Peyer's patch (tissue), 4 donors: ENCODE results near the gene GPC6. TPM values are rescaled to one million over a fixed set of nuclear protein-coding genes. Genes with fewer than 3 reads are reported as not detected.

Source experiments
- DNase-seq, 3 donors: peaks; one replicate each; pipeline ENCODE4 v3.0.0-alpha.2; 2017 to 2019
- H3K27ac ChIP-seq, 4 donors: fragments of 200-600 bp; sonication (generic); one replicate each; pipeline ENCODE4 v1.5.1; 2016 to 2019
- H3K27me3 ChIP-seq, 2 donors: fragments of 200-600 bp; sonication (generic); one replicate each; pipeline ENCODE4 v1.5.1; 2019
- H3K36me3 ChIP-seq, 3 donors: fragments of 200-600 bp; sonication (generic); one replicate each; pipeline ENCODE4 v1.5.1; 2016 to 2019
- H3K4me1 ChIP-seq, 4 donors: fragments of 200-600 bp; sonication (generic); one replicate each; pipeline ENCODE4 v1.5.1; 2016 to 2019
- H3K4me3 ChIP-seq, 4 donors: fragments of 200-600 bp; sonication (generic); 1 replicate in 3 of 4; 2 replicates in 1 of 4; pipeline ENCODE4 v1.5.1; 2016 to 2019; ENCODE audit warnings: mild to moderate bottlenecking in 1 of 4
- H3K9me3 ChIP-seq, 4 donors: fragments of 200-600 bp; sonication (generic); one replicate each; pipeline ENCODE4 v1.5.1; 2016 to 2019; ENCODE audit warnings: mild to moderate bottlenecking in 1 of 4
- CTCF ChIP-seq, 6 experiments: fragments of 450-650 bp in 4 of 6; fragments of 200-600 bp in 2 of 6; sonication (generic) in 1 of 6; IDR thresholded peaks; one replicate each; pipeline ENCODE4 v1.5.1; 2017 to 2019; ENCODE audit warnings: antibody characterized with exemption in 6 of 6, mild to moderate bottlenecking in 3 of 6, moderate library complexity in 1 of 6
- POLR2A ChIP-seq, 2 donors: fragments of 450-650 bp; IDR thresholded peaks; one replicate each; pipeline ENCODE4 v1.5.1; 2017; ENCODE audit warnings: antibody characterized with exemption in 2 of 2, mild to moderate bottlenecking in 2 of 2, moderate library complexity in 2 of 2
- total RNA-seq, 4 donors: library from RNA; depleted of rRNA; stranded (reverse); fragments of >200 nt; gene quantifications; one replicate each; pipeline ENCODE4 v1.1.0, GENCODE V29; 2016

The GPC6 gene
- total RNA-seq, 4 donors from 2014 or later, result 1.6 to 13.2 (median 2.6) TPM

GRCh38 chr13:93775507-93776108 lies 549.0 kb downstream of the GPC6 start:
- TF ChIP-seq POLR2A (IDR thresholded peaks at IDR 0.05) (no peak), CTCF (IDR thresholded peaks at IDR 0.05) (no peak)
- Histone ChIP-seq H3K27ac (no peak overlapping the region), H3K4me1 (no peaks in the 10 kb centered on the region), H3K4me3 (no peak overlapping the region), H3K36me3 (no peaks in the 10 kb centered on the region), H3K27me3 (no peaks in the 10 kb centered on the region), H3K9me3 (no peaks in the 10 kb centered on the region)
- no peak for DNase-seq

- H3K36me3 ChIP-seq, result no peaks in the 10 kb centered on the region
- no peaks in the 10 kb centered on the region for H3K4me1 ChIP-seq
- no peaks in the 10 kb centered on the region for H3K27me3 ChIP-seq
- H3K9me3 ChIP-seq, result no peaks in the 10 kb centered on the region
- DNase-seq, result no peak
- TF ChIP-seq CTCF (IDR thresholded peaks at IDR 0.05) (no peak), POLR2A (IDR thresholded peaks at IDR 0.05) (no peak)
- peak overlapping the region in 1 of 4 donors; percentile 2 for H3K27ac ChIP-seq
- no peak overlapping the region for H3K4me3 ChIP-seq
Measured at GRCh38 chr13:93776936-93777335, 550.3 kb downstream of the GPC6 start.

DNA sequence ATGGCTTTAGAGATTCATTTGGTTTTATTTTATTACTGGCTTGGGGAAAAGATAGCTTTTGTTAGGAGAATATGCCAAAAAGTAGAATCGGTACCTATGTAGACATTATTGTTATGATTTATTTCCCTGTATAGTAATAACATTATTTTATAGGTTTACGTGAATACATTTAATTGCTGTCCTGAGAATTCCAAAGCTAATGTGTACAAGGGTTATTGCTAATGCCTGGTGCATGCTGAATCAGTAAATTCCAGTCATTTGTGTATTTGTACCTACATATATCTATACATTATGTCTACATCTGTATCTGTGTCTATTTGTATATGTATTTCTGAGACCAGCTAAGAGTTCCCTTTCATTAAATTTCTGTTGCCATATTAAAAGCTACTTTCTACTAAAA lies 550.9 kb downstream of the GPC6 start:
- H3K36me3 ChIP-seq, result no peaks in the 10 kb centered on the region
- H3K27me3 ChIP-seq, result no peaks in the 10 kb centered on the region
- TF ChIP-seq CTCF (IDR thresholded peaks at IDR 0.05) (no peak), POLR2A (IDR thresholded peaks at IDR 0.05) (no peak)
- H3K4me3 ChIP-seq, result no peak overlapping the region
- peak overlapping the region in 1 of 4 donors; percentile 2 for H3K27ac ChIP-seq
- no peaks in the 10 kb centered on the region for H3K4me1 ChIP-seq
- no peak for DNase-seq
- H3K9me3 ChIP-seq, result no peaks in the 10 kb centered on the region

GRCh38 chr13:93778548-93778947 lies 551.9 kb downstream of the GPC6 start:
- DNase-seq, result no peak
- H3K36me3 ChIP-seq, result no peaks in the 10 kb centered on the region
- H3K27ac ChIP-seq, result no peak overlapping the region
- no peak for TF ChIP-seq POLR2A (IDR thresholded peaks at IDR 0.05)
- TF ChIP-seq CTCF (IDR thresholded peaks at IDR 0.05), result no peak
- H3K4me1 ChIP-seq, result no peaks in the 10 kb centered on the region
- H3K4me3 ChIP-seq, result no peak overlapping the region
- H3K27me3 ChIP-seq, result no peaks in the 10 kb centered on the region
- H3K9me3 ChIP-seq, result no peaks in the 10 kb centered on the region

- Histone ChIP-seq H3K4me1 (no peaks in the 10 kb centered on the region), H3K27ac (no peak overlapping the region), H3K9me3 (no peaks in the 10 kb centered on the region), H3K27me3 (no peaks in the 10 kb centered on the region), H3K4me3 (no peak overlapping the region), H3K36me3 (no peaks in the 10 kb centered on the region)
- DNase-seq, result no peak
- no peak for TF ChIP-seq POLR2A (IDR thresholded peaks at IDR 0.05)
- TF ChIP-seq CTCF (IDR thresholded peaks at IDR 0.05), result no peak
Measured at GRCh38 chr13:93784191-93784590, 557.6 kb downstream of the GPC6 start.
